Measurements from ENCODE around the gene TRPV4.

TRPV4 gene

GRCh38 chr12:109804820-109805761, 28.1 kb downstream of the TRPV4 start:
- DNase-seq (ENCODE audit: low read depth): no peak

- DNase-seq (ENCODE audit: low read depth): no peak
Observed at GRCh38 chr12:109803678-109804077, 29.5 kb downstream of the TRPV4 start.

- no peak for DNase-seq (ENCODE audit: low read depth)
Observed at GRCh38 chr12:109802828-109803227, 30.4 kb downstream of the TRPV4 start.

- no peak for DNase-seq (ENCODE audit: low read depth)
Observed at GRCh38 chr12:109800536-109800935, 32.7 kb downstream of the TRPV4 start.

- no peak for DNase-seq (ENCODE audit: low read depth)
Observed at GRCh38 chr12:109798691-109799090, 34.5 kb downstream of the TRPV4 start.

GRCh38 chr12:109797905-109798669, 35.1 kb downstream of the TRPV4 start:
- DNase-seq (ENCODE audit: low read depth): no peak

- DNase-seq (ENCODE audit: low read depth): no peak
Observed at GRCh38 chr12:109796057-109796456, 37.1 kb downstream of the TRPV4 start.

- peak; percentile 29 for DNase-seq (ENCODE audit: low read depth)
Observed at GRCh38 chr12:109795023-109795422, 38.2 kb downstream of the TRPV4 start.

- DNase-seq (ENCODE audit: low read depth): no peak
Observed at GRCh38 chr12:109793826-109794501, 39.2 kb downstream of the TRPV4 start.

- no peak for DNase-seq (ENCODE audit: low read depth)
Observed at GRCh38 chr12:109793411-109793810, 39.8 kb downstream of the TRPV4 start.

GRCh38 chr12:109792992-109793391, 40.2 kb downstream of the TRPV4 start:
- DNase-seq (ENCODE audit: low read depth): no peak

GRCh38 chr12:109789526-109790048, 43.6 kb downstream of the TRPV4 start:
- DNase-seq (ENCODE audit: low read depth): no peak

- DNase-seq (ENCODE audit: low read depth): no peak
Observed at GRCh38 chr12:109786799-109787198, 46.4 kb downstream of the TRPV4 start.

GRCh38 chr12:109785854-109786253, 47.3 kb downstream of the TRPV4 start:
- DNase-seq (ENCODE audit: low read depth): no peak

GRCh38 chr12:109783965-109784244, 49.3 kb downstream of the TRPV4 start:
- DNase-seq (ENCODE audit: low read depth): no peak

GRCh38 chr12:109783135-109783964, 49.8 kb downstream of the TRPV4 start:
- no peak for DNase-seq (ENCODE audit: low read depth)

- no peak for DNase-seq (ENCODE audit: low read depth)
Observed at GRCh38 chr12:109782326-109782703, 50.9 kb downstream of the TRPV4 start.

- DNase-seq (ENCODE audit: low read depth): no peak
Observed at GRCh38 chr12:109781668-109782325, 51.4 kb downstream of the TRPV4 start.

GRCh38 chr12:109779382-109779781, 53.8 kb downstream of the TRPV4 start:
- no peak for DNase-seq (ENCODE audit: low read depth)

- no peak for DNase-seq (ENCODE audit: low read depth)
Observed at GRCh38 chr12:109778684-109779083, 54.5 kb downstream of the TRPV4 start.

GRCh38 chr12:109777544-109777943, 55.7 kb downstream of the TRPV4 start:
- DNase-seq (ENCODE audit: low read depth): peak; percentile 6
